Osteocyte (in vitro differentiated cells): ENCODE data around the gene CLDN19. TPM values are rescaled to one million over a fixed set of nuclear protein-coding genes. Genes with fewer than 3 reads are reported as not detected.

ENCODE experiments used
- DNase-seq: peaks from one replicate; pipeline ENCODE4 v3.0.0; 2021; ENCODE audit warnings: mixed read lengths; ENCODE audit not compliant: unreplicated experiment; ENCODE audit errors: extremely low spot score
- H3K27ac Mint-ChIP-seq: one replicate; pipeline ENCODE4 v1.8.0; 2021; ENCODE audit warnings: mild to moderate bottlenecking, mixed read lengths; ENCODE audit not compliant: unreplicated experiment
- H3K27me3 Mint-ChIP-seq: one replicate; pipeline ENCODE4 v1.8.0; 2021; ENCODE audit warnings: mixed read lengths; ENCODE audit not compliant: unreplicated experiment
- H3K36me3 Mint-ChIP-seq: one replicate; pipeline ENCODE4 v1.8.0; 2021; ENCODE audit warnings: mixed read lengths; ENCODE audit not compliant: unreplicated experiment
- H3K4me1 Mint-ChIP-seq: one replicate; pipeline ENCODE4 v1.8.0; 2021; ENCODE audit warnings: mixed read lengths; ENCODE audit not compliant: unreplicated experiment
- H3K4me3 Mint-ChIP-seq: one replicate; pipeline ENCODE4 v1.8.0; 2021; ENCODE audit warnings: mild to moderate bottlenecking, moderate library complexity, mixed read lengths; ENCODE audit not compliant: unreplicated experiment
- H3K9me3 Mint-ChIP-seq: one replicate; pipeline ENCODE4 v1.8.0; 2021; ENCODE audit warnings: mixed read lengths; ENCODE audit not compliant: unreplicated experiment
- total RNA-seq: library from RNA; stranded (reverse); gene quantifications from 2 replicates; pipeline ENCODE4 v1.2.1, GENCODE V29; 2021
- TF ChIP-seq, protein P1 (sequence below): fragments of 200-600 bp; sonication (generic); IDR thresholded peaks from 2 replicates; pipeline ENCODE4 v1.5.0; 2021; ENCODE audit warnings: antibody characterized with exemption, mild to moderate bottlenecking, moderate library complexity

CLDN19 gene
- total RNA-seq, 1 donor from 2014 or later = not detected

- TF ChIP-seq, protein P1, sequence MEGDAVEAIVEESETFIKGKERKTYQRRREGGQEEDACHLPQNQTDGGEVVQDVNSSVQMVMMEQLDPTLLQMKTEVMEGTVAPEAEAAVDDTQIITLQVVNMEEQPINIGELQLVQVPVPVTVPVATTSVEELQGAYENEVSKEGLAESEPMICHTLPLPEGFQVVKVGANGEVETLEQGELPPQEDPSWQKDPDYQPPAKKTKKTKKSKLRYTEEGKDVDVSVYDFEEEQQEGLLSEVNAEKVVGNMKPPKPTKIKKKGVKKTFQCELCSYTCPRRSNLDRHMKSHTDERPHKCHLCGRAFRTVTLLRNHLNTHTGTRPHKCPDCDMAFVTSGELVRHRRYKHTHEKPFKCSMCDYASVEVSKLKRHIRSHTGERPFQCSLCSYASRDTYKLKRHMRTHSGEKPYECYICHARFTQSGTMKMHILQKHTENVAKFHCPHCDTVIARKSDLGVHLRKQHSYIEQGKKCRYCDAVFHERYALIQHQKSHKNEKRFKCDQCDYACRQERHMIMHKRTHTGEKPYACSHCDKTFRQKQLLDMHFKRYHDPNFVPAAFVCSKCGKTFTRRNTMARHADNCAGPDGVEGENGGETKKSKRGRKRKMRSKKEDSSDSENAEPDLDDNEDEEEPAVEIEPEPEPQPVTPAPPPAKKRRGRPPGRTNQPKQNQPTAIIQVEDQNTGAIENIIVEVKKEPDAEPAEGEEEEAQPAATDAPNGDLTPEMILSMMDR = no peak
- no peak for DNase-seq
- Mint-ChIP-seq H3K4me3 (no peak overlapping the region), H3K36me3 (no peaks in the 10 kb centered on the region), H3K4me1 (peaks cover 10% of the 10 kb centered on the region), H3K27me3 (no peaks in the 10 kb centered on the region), H3K27ac (no peak overlapping the region), H3K9me3 (no peaks in the 10 kb centered on the region)
These were observed 1.9 kb downstream of the CLDN19 start for GRCh38 chr1:42737986-42738677.

- Mint-ChIP-seq H3K27ac (no peak overlapping the region), H3K36me3 (no peaks in the 10 kb centered on the region), H3K27me3 (no peaks in the 10 kb centered on the region), H3K4me3 (no peak overlapping the region), H3K9me3 (no peaks in the 10 kb centered on the region), H3K4me1 (peaks cover 1% of the 10 kb centered on the region)
- TF ChIP-seq, protein P1 = peak; percentile 8
- no peak for DNase-seq
These were observed 2.8 kb downstream of the CLDN19 start for GRCh38 chr1:42737257-42737656.

GRCh38 chr1:42736571-42737200 is 3.4 kb downstream of the CLDN19 start:
- Mint-ChIP-seq H3K27ac (no peak overlapping the region), H3K4me3 (no peak overlapping the region), H3K27me3 (no peaks in the 10 kb centered on the region)

GRCh38 chr1:42736152-42736551 is 3.9 kb downstream of the CLDN19 start:
- Mint-ChIP-seq H3K9me3 (no peaks in the 10 kb centered on the region), H3K36me3 (no peaks in the 10 kb centered on the region)
- DNase-seq = no peak

More at GRCh38 chr1:42736571-42737200, 3.4 kb downstream of the CLDN19 start:
- no peak for DNase-seq
- TF ChIP-seq, protein P1 = no peak
- Mint-ChIP-seq H3K9me3 (no peaks in the 10 kb centered on the region), H3K36me3 (no peaks in the 10 kb centered on the region), H3K4me1 (peaks cover 1% of the 10 kb centered on the region)

More at GRCh38 chr1:42736152-42736551, 3.9 kb downstream of the CLDN19 start:
- Mint-ChIP-seq H3K4me3 (no peak overlapping the region), H3K27me3 (no peaks in the 10 kb centered on the region), H3K27ac (no peak overlapping the region), H3K4me1 (peaks cover 1% of the 10 kb centered on the region)
- TF ChIP-seq, protein P1 = peak; percentile 28
